A549 (cell line): Measurements from ENCODE around the gene CENPL. TPM values are rescaled to one million over a fixed set of nuclear protein-coding genes. Genes with fewer than 3 reads are reported as not detected.

Source experiments
- ATAC-seq, 2 experiments: fragments of 200-7000 bp in 1 of 2; fragments of >200 bp in 1 of 2; cut with Nextera tagmentation in 1 of 2; cut with Tn5 transposase in 1 of 2; 3 replicates each; pipeline versions ENCODE4 v1.8.0 to v1.9.1; 2018 to 2020; ENCODE audit warnings: mild to moderate bottlenecking in 1 of 2, moderate library complexity in 1 of 2
- CTCF ChIA-PET: fragments of 300-600 bp; sonication (Branson Sonifier 250); formaldehyde crosslinking; extraction: SDS; loops from one replicate; lab custom pipeline; 2021; ENCODE audit warnings: antibody characterized with exemption, inconsistent platforms; lab: Yijun Ruan, JAX
- POLR2A ChIA-PET: fragments of 350-600 bp; formaldehyde crosslinking; extraction: SDS; loops from one replicate; lab custom pipeline; 2021; ENCODE audit warnings: antibody characterized with exemption, inconsistent platforms; lab: Yijun Ruan, JAX
- DNase-seq, 2 experiments: peaks; one replicate each; pipeline versions ENCODE4 v3.0.0 to v3.0.0-alpha.2; 2011 to 2016; ENCODE audit warnings: low read depth in 1 of 2, low spot score in 1 of 2
- FAIRE-seq: peaks from 2 replicates; lab custom pipeline; 2011; peaks lifted over from hg19 to GRCh38; lab: Jason Lieb, UNC
- H3K27ac ChIP-seq, 2 experiments: fragments of >200 bp; sonication (Bioruptor Twin); formaldehyde crosslinking; 3 replicates each; pipeline ENCODE4 v1.5.1; 2016 to 2017
- H3K4me1 ChIP-seq: fragments of >200 bp; sonication (Bioruptor Twin); formaldehyde crosslinking; 3 replicates; pipeline ENCODE4 v1.6.1; 2016
- H3K4me2 ChIP-seq: fragments of >200 bp; sonication (Bioruptor Twin); formaldehyde crosslinking; 3 replicates; pipeline ENCODE4 v1.6.1; 2016
- H3K4me3 ChIP-seq: fragments of >200 bp; sonication (Bioruptor Twin); formaldehyde crosslinking; 3 replicates; pipeline ENCODE4 v1.5.1; 2016
- H3K9me3 ChIP-seq: fragments of >200 bp; sonication (Bioruptor Twin); formaldehyde crosslinking; 3 replicates; pipeline ENCODE4 v1.6.1; 2016
- CHD4 ChIP-seq: fragments of 200-600 bp; sonication (generic); IDR thresholded peaks from 2 replicates; pipeline ENCODE4 v1.6.1; 2016; ENCODE audit warnings: antibody characterized with exemption, mild to moderate bottlenecking, borderline replicate concordance
- HOXA7 ChIP-seq: fragments of 250-450 bp; sonication (Bioruptor Pico); IDR thresholded peaks from 2 replicates; pipeline ENCODE4 v1.5.0; 2020; ENCODE audit warnings: mild to moderate bottlenecking, moderate library complexity
- JUN ChIP-seq, 2 experiments: fragments of >200 bp; sonication (Bioruptor Twin); formaldehyde crosslinking; IDR thresholded peaks; 2 replicates in 1 of 2; 3 replicates in 1 of 2; pipeline ENCODE4 v1.6.1; 2016 to 2017
- MYC ChIP-seq: IDR thresholded peaks from 2 replicates; pipeline ENCODE4 v1.6.1; 2012; ENCODE audit warnings: mild to moderate bottlenecking, inconsistent platforms, low read length, improper control_type of control experiment, borderline replicate concordance
- NFE2L2 ChIP-seq: fragments of 150-350 bp; conservative IDR thresholded peaks from 2 replicates; pipeline ENCODE4 v1.6.1; 2014; ENCODE audit warnings: low read length
- PHF8 ChIP-seq: fragments of 200-600 bp; sonication (generic); IDR thresholded peaks from 2 replicates; pipeline ENCODE4 v1.6.1; 2016; ENCODE audit warnings: low read depth, mild to moderate bottlenecking, antibody characterized with exemption, moderate library complexity, borderline replicate concordance
- RARB ChIP-seq: fragments of 250-450 bp; sonication (Bioruptor Pico); IDR thresholded peaks from 2 replicates; pipeline ENCODE4 v1.8.0; 2021; ENCODE audit warnings: mild to moderate bottlenecking, moderate library complexity
- REST ChIP-seq: fragments of 200-600 bp; sonication (generic); IDR thresholded peaks from 2 replicates; pipeline ENCODE4 v1.6.1; 2016; ENCODE audit warnings: antibody characterized with exemption, mild to moderate bottlenecking, moderate library complexity
- RNF2 ChIP-seq: fragments of 200-600 bp; sonication (generic); IDR thresholded peaks from 2 replicates; pipeline ENCODE4 v1.6.1; 2016; ENCODE audit warnings: low read depth, mild to moderate bottlenecking, antibody characterized with exemption, moderate library complexity, borderline replicate concordance
- SMC3 ChIP-seq: fragments of >200 bp; sonication (Bioruptor Twin); formaldehyde crosslinking; IDR thresholded peaks from 3 replicates; pipeline ENCODE4 v1.6.1; 2018; ENCODE audit warnings: inconsistent platforms
- TFCP2L1 ChIP-seq: fragments of 250-450 bp; sonication (Bioruptor Pico); IDR thresholded peaks from 2 replicates; pipeline ENCODE4 v1.5.0; 2021; ENCODE audit warnings: mild to moderate bottlenecking
- ZC3H11A ChIP-seq: fragments of 450-650 bp; IDR thresholded peaks from 2 replicates; pipeline ENCODE4 v1.6.1; 2014; ENCODE audit warnings: antibody characterized with exemption, mild to moderate bottlenecking
- whole genome bisulfite sequencing: methylation state at CpG from one replicate; pipeline ENCODE4 v1.1.6; 2017; ENCODE audit errors: missing lambda C conversion rate; 5-methylcytosine and 5-hydroxymethylcytosine counted together
- polyA plus RNA-seq, 4 experiments: library from polyadenylated mRNA; depleted of rRNA in 3 of 4; stranded (reverse); fragments of >200 nt; fragmentation: RNase III in 1 of 4; extraction: RNeasy Plus Mini Kit Qiagen cat#74134 plus additional on column Dnase treatment in 1 of 4; gene quantifications; 2 replicates in 3 of 4; 3 replicates in 1 of 4; pipeline ENCODE4 v1.2.3, GENCODE V29; 2011 to 2017

CENPL gene
- polyA plus RNA-seq, 2 of the 4 experiments (the other 2 are of a cell fraction) = 10.8 to 20.2 TPM

- ATAC-seq = peak in 1 of 2 experiments; percentile 10; a peak in 1 of 6 replicates
- H3K4me3 ChIP-seq = no peak overlapping the region
- TF ChIP-seq SMC3 (no peak), TFCP2L1 (CRISPR knock-in tag) (0 out of 2 replicates have a peak, but pooled peaks have one; percentile 47)
- TF ChIP-seq, all 56 proteins: peak for 1
- ChIA-PET CTCF (interaction anchor here (0.6 to 1.4 kb wide), 4 partner anchors 13 to 1114 kb away, joined by 3 to 6 read pairs (median 4); no protein-coding TSS in a partner anchor), POLR2A (interaction anchor here (2.6 kb wide), 1 partner anchor 12 kb away, joined by 20 read pairs; the partner anchor contains the start of gene ZBTB37)
- FAIRE-seq (no peak), DNase-seq (no peak)
- Histone ChIP-seq H3K27ac (no peak overlapping the region), H3K9me3 (no peaks in the 10 kb centered on the region), H3K4me2 (no peak overlapping the region), H3K4me1 (no peaks in the 10 kb centered on the region)
- 96% methylated on average over 2 of the region's 2 CpGs for WGBS
These were observed 32.2 kb upstream of the CENPL start for GRCh38 chr1:173856903-173857302.

GRCh38 chr1:173856014-173856413, 31.3 kb upstream of the CENPL start:
- Histone ChIP-seq H3K4me1 (no peaks in the 10 kb centered on the region), H3K4me2 (no peak overlapping the region), H3K27ac (no peak overlapping the region), H3K4me3 (no peak overlapping the region), H3K9me3 (no peaks in the 10 kb centered on the region)
- TF ChIP-seq CHD4 = no peak
- no peak for TF ChIP-seq JUN (IDR thresholded peaks at IDR 0.05)
- no peak for TF ChIP-seq REST
- TF ChIP-seq RNF2 = no peak
- POLR2A ChIA-PET = interaction anchor here (0.6 to 2.6 kb wide), 2 partner anchors 10 to 13 kb away, joined by 3 to 20 read pairs; partner anchors contain the start of gene ZBTB37
- ATAC-seq (no peak), FAIRE-seq (no peak), DNase-seq (no peak)
- CTCF ChIA-PET = interaction anchor here (0.6 to 1.4 kb wide), 4 partner anchors 11 to 1113 kb away, joined by 3 to 6 read pairs (median 4); no protein-coding TSS in a partner anchor
- WGBS = 75% methylated on average over 1 of the region's 1 CpG

GRCh38 chr1:173853074-173853473, 28.4 kb upstream of the CENPL start:
- WGBS = 70% methylated on average over 5 of the region's 5 CpGs
- TF ChIP-seq HOXA7 = no peak
- no peak for TF ChIP-seq REST
- no peak for TF ChIP-seq RARB (CRISPR knock-in tag)
- no peak for TF ChIP-seq PHF8
- no peak for TF ChIP-seq NFE2L2
- TF ChIP-seq MYC = no peak
- no peak for TF ChIP-seq ZC3H11A
- Histone ChIP-seq H3K4me2 (no peak overlapping the region), H3K9me3 (no peaks in the 10 kb centered on the region), H3K4me3 (no peak overlapping the region), H3K4me1 (no peaks in the 10 kb centered on the region), H3K27ac (no peak overlapping the region)
- no peak for DNase-seq
- ATAC-seq = no peak
- no peak for FAIRE-seq
- ChIA-PET POLR2A (interaction anchor here (2.5 kb wide), 1 partner anchor 15 kb away, joined by 16 read pairs; the partner anchor contains the start of genes GAS5 and ZBTB37), CTCF (interaction anchor here (1.1 to 1.2 kb wide), 2 partner anchors 13 to 433 kb away, joined by 3 read pairs; no protein-coding TSS in a partner anchor)
